ENCODE data around the gene CHST8.

Gene CHST8

DNA sequence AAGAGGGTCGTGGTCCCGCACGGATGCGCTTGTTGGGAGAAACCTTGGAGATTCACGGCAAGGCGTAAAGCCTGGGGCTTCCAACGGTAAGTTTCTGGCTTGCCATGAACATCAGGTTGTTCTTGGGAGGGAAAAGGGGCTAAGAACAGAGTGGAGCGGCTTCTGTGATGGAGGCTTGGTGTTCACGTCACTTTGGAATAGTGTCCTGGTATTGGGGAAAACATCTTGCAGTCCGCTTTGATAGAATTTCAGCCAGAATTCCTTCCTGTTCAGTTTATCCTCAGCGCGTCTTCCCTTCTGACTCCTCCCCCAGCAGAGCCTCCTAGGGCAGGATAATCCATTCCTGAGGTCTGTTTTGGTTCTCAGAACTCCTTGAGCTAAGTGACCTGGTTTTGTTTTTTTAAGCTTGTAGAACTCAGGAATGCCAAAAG is 176.9 kb downstream of the CHST8 start:
- TF ChIP-seq POLR2AphosphoS5 (IDR thresholded peaks at IDR 0.05; ENCODE audit: low read depth) (no peak), REST (IDR thresholded peaks at IDR 0.05; ENCODE audit: insufficient replicate concordance, low read depth) (no peak), GABPA (IDR thresholded peaks at IDR 0.05; ENCODE audit: low read depth) (no peak), SPI1 (IDR thresholded peaks at IDR 0.05; ENCODE audit: borderline replicate concordance, low read depth) (no peak)
- TF ChIP-seq, protein P1, sequence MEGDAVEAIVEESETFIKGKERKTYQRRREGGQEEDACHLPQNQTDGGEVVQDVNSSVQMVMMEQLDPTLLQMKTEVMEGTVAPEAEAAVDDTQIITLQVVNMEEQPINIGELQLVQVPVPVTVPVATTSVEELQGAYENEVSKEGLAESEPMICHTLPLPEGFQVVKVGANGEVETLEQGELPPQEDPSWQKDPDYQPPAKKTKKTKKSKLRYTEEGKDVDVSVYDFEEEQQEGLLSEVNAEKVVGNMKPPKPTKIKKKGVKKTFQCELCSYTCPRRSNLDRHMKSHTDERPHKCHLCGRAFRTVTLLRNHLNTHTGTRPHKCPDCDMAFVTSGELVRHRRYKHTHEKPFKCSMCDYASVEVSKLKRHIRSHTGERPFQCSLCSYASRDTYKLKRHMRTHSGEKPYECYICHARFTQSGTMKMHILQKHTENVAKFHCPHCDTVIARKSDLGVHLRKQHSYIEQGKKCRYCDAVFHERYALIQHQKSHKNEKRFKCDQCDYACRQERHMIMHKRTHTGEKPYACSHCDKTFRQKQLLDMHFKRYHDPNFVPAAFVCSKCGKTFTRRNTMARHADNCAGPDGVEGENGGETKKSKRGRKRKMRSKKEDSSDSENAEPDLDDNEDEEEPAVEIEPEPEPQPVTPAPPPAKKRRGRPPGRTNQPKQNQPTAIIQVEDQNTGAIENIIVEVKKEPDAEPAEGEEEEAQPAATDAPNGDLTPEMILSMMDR (IDR thresholded peaks at IDR 0.05; ENCODE audit: insufficient read depth, low read length) = no peak
- Histone ChIP-seq H3K27me3 (ENCODE audit: insufficient read depth, poor library complexity, severe bottlenecking) (no peaks in the 10 kb centered on the region), H3K27ac (replicated peaks) (no peak overlapping the region), H3K4me3 (replicated peaks; ENCODE audit: insufficient read depth, low read length) (no peak overlapping the region)
- DNase-seq (ENCODE audit: low read depth in 1 of 2, low spot score in 1 of 2) = no peak

GRCh38 chr19:33799476-33799875 is 177.7 kb downstream of the CHST8 start:
- Histone ChIP-seq H3K4me3 (replicated peaks; ENCODE audit: insufficient read depth, low read length) (no peak overlapping the region), H3K27me3 (ENCODE audit: insufficient read depth, poor library complexity, severe bottlenecking) (no peaks in the 10 kb centered on the region), H3K27ac (replicated peaks) (no peak overlapping the region)
- TF ChIP-seq REST (IDR thresholded peaks at IDR 0.05; ENCODE audit: insufficient replicate concordance, low read depth) (no peak), GABPA (IDR thresholded peaks at IDR 0.05; ENCODE audit: low read depth) (no peak), POLR2AphosphoS5 (IDR thresholded peaks at IDR 0.05; ENCODE audit: low read depth) (no peak), SPI1 (IDR thresholded peaks at IDR 0.05; ENCODE audit: borderline replicate concordance, low read depth) (no peak)
- TF ChIP-seq, protein P1 (IDR thresholded peaks at IDR 0.05; ENCODE audit: insufficient read depth, low read length) = no peak
- DNase-seq (ENCODE audit: low read depth in 1 of 2, low spot score in 1 of 2) = no peak

DNA sequence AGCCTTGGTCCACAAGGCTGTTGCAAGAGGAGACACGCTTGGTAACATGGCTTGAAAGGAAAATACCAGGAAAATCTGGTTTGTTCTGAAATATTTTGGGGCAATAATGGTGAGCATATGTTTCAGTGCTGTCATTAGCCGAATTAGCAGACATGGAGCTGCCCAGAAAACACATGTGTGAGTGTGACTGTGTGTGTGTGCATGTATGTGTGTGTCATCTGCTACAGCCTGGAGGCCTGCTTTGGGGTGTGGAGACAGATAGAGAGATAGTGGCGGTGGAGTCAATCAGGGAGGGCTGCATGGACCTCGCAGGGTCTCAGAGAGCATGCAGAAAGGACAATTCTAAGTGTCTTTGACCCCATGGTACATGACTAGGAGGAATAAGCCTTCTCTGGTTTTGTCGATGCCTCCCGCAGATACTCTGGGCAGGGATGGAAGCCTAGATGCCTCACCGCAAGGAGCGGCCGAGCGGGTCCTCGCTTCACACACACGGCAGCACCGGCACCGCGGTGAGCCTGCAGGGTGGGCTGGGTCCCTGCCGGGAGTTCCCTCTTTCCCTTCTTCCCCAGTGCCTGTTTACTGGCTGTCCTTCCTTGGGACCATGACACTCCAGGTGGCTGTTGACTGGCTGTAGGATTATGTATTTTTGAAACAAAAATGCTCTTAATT is 178.4 kb downstream of the CHST8 start:
- DNase-seq (ENCODE audit: low read depth in 1 of 2, low spot score in 1 of 2) = no peak
- no peak overlapping the region for H3K4me3 ChIP-seq (replicated peaks; ENCODE audit: insufficient read depth, low read length)
- no peak for TF ChIP-seq REST (IDR thresholded peaks at IDR 0.05; ENCODE audit: insufficient replicate concordance, low read depth)
- TF ChIP-seq SPI1 (IDR thresholded peaks at IDR 0.05; ENCODE audit: borderline replicate concordance, low read depth) = no peak
- TF ChIP-seq, protein P1 (IDR thresholded peaks at IDR 0.05; ENCODE audit: insufficient read depth, low read length) = no peak
- no peak overlapping the region for H3K27ac ChIP-seq (replicated peaks)
- no peaks in the 10 kb centered on the region for H3K27me3 ChIP-seq (ENCODE audit: insufficient read depth, poor library complexity, severe bottlenecking)

All from HL-60 (cell line).